Right atrium auricular region (tissue), 2 donors: ENCODE results near the gene NNT. TPM values are rescaled to one million over a fixed set of nuclear protein-coding genes. Genes with fewer than 3 reads are reported as not detected.

Source experiments
- DNase-seq: peaks from one replicate; pipeline ENCODE4 v3.0.0-alpha.2; 2019; ENCODE audit warnings: low spot score
- H3K27ac ChIP-seq, 2 donors: fragments of 200-600 bp; sonication (generic); 1 replicate in 1 of 2; 2 replicates in 1 of 2; pipeline ENCODE4 v1.5.1; 2016 to 2019
- H3K27me3 ChIP-seq, 2 donors: fragments of 200-600 bp; sonication (generic); one replicate each; pipeline versions ENCODE4 v1.5.1 to v1.6.0; 2017 to 2019
- H3K36me3 ChIP-seq: fragments of 200-600 bp; sonication (generic); one replicate; pipeline ENCODE4 v1.5.1; 2016
- H3K4me1 ChIP-seq, 2 donors: fragments of 200-600 bp; sonication (generic); one replicate each; pipeline versions ENCODE4 v1.5.1 to v1.6.0; 2017 to 2019
- H3K4me3 ChIP-seq, 2 donors: fragments of 200-600 bp; sonication (generic); 1 replicate in 1 of 2; 2 replicates in 1 of 2; pipeline ENCODE4 v1.5.1; 2017 to 2019; ENCODE audit warnings: mild to moderate bottlenecking in 1 of 2, moderate library complexity in 1 of 2
- H3K9me3 ChIP-seq, 2 donors: fragments of 200-600 bp; sonication (generic); one replicate each; pipeline ENCODE4 v1.5.1; 2019
- CTCF ChIP-seq, 2 donors: fragments of 200-600 bp; sonication (generic); IDR thresholded peaks; one replicate each; pipeline ENCODE4 v1.5.1; 2019; ENCODE audit warnings: antibody characterized with exemption in 2 of 2
- total RNA-seq, 2 donors: library from RNA; depleted of rRNA; stranded (reverse); fragments of >200 nt; gene quantifications; one replicate each; pipeline ENCODE4 v1.1.0, GENCODE V29; 2016

The NNT gene
- total RNA-seq, 2 donors from 2014 or later: 109 to 328 TPM

- H3K4me3 ChIP-seq: no peak overlapping the region
- no peaks in the 10 kb centered on the region for H3K9me3 ChIP-seq
- H3K36me3 ChIP-seq: peaks cover 17% of the 10 kb centered on the region
- no peak for TF ChIP-seq CTCF (IDR thresholded peaks at IDR 0.05)
- H3K27ac ChIP-seq: peak overlapping the region in 1 of 2 donors; percentile 44
- H3K27me3 ChIP-seq: no peaks in the 10 kb centered on the region
- H3K4me1 ChIP-seq: peaks cover 0 to 43% of the 10 kb centered on the region in 2 donors
- no peak for DNase-seq
Observed at GRCh38 chr5:43635374-43635773, 32.4 kb downstream of the NNT start.

DNA sequence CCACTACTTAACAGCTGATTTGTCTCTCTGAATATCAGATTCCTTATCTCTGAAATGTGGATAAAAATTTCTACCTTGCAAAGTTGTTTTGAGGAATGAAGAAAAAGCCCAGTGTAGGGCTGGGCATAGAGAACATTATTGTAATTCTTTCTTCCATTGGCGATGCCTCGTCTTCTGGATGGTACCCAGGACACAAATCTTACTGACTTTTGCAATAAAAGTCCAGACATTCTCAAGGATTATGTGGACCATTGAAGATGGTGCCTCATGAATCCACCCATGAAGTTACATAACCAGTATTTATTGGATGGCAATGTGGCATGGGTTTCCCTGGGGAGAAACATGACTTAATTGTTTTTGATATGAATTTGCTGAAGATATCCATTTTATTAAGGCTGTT, 33.1 kb downstream of the NNT start:
- peaks cover 17% of the 10 kb centered on the region for H3K36me3 ChIP-seq
- H3K27ac ChIP-seq: peak overlapping the region in 1 of 2 donors; percentile 44
- TF ChIP-seq CTCF (IDR thresholded peaks at IDR 0.05): no peak
- H3K9me3 ChIP-seq: no peaks in the 10 kb centered on the region
- no peaks in the 10 kb centered on the region for H3K27me3 ChIP-seq
- H3K4me3 ChIP-seq: no peak overlapping the region
- H3K4me1 ChIP-seq: peaks cover 0 to 40% of the 10 kb centered on the region in 2 donors
- DNase-seq: no peak

- no peaks in the 10 kb centered on the region for H3K9me3 ChIP-seq
- no peaks in the 10 kb centered on the region for H3K27me3 ChIP-seq
- H3K27ac ChIP-seq: no peak overlapping the region
Observed at GRCh38 chr5:43637416-43637815, 34.4 kb downstream of the NNT start.

DNA sequence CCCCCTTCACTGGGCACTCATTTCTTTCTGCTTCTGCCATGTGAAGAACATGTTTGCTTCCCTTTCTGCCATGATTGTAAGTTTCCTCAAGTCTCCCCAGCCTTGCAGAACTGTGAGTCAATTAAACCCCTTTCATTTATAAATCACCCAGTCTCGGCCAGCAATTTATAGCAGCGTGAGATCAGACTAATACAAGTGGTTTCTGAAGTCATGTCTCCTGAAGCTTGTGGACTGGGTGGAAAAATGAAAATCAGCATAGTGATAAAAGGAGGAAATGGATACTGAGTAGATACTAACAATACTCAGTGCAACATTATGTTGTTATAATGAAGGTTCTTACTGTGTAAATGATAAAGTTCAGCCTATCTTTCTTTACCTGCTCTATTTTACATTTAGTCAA, 35.1 kb downstream of the NNT start:
- DNase-seq: no peak
- no peaks in the 10 kb centered on the region for H3K9me3 ChIP-seq
- peaks cover 5% of the 10 kb centered on the region for H3K36me3 ChIP-seq
- no peak overlapping the region for H3K27ac ChIP-seq
- H3K27me3 ChIP-seq: no peaks in the 10 kb centered on the region
- peaks cover 0 to 45% of the 10 kb centered on the region in 2 donors for H3K4me1 ChIP-seq
- H3K4me3 ChIP-seq: no peak overlapping the region
- no peak for TF ChIP-seq CTCF (IDR thresholded peaks at IDR 0.05)

More at GRCh38 chr5:43637416-43637815, 34.4 kb downstream of the NNT start:
- Histone ChIP-seq H3K4me1 (peaks cover 0 to 46% of the 10 kb centered on the region in 2 donors), H3K4me3 (no peak overlapping the region), H3K36me3 (peaks cover 8% of the 10 kb centered on the region)
- TF ChIP-seq CTCF (IDR thresholded peaks at IDR 0.05): no peak
- no peak for DNase-seq

GRCh38 chr5:43638546-43638945, 35.6 kb downstream of the NNT start:
- Histone ChIP-seq H3K4me3 (no peak overlapping the region), H3K27me3 (no peaks in the 10 kb centered on the region), H3K36me3 (peaks cover 5% of the 10 kb centered on the region), H3K27ac (no peak overlapping the region), H3K4me1 (peaks cover 0 to 40% of the 10 kb centered on the region in 2 donors), H3K9me3 (no peaks in the 10 kb centered on the region)
- no peak for TF ChIP-seq CTCF (IDR thresholded peaks at IDR 0.05)
- DNase-seq: no peak

- no peak for DNase-seq
- Histone ChIP-seq H3K4me3 (no peak overlapping the region), H3K9me3 (no peaks in the 10 kb centered on the region), H3K27ac (no peak overlapping the region), H3K4me1 (peaks cover 0 to 34% of the 10 kb centered on the region in 2 donors), H3K36me3 (peaks cover 3% of the 10 kb centered on the region), H3K27me3 (no peaks in the 10 kb centered on the region)
- TF ChIP-seq CTCF (IDR thresholded peaks at IDR 0.05): no peak
Observed at GRCh38 chr5:43639566-43639965, 36.6 kb downstream of the NNT start.
